ENCODE measurements around the gene SH3BGRL2. TPM values are rescaled to one million over a fixed set of nuclear protein-coding genes. Genes with fewer than 3 reads are reported as not detected.
"Not testable (repeated sequence)": the region's sequence is repeated elsewhere in the genome, so short reads cannot be mapped to it uniquely, and the experiment has no call there.

Gene SH3BGRL2
- total RNA-seq, 2 donors from 2014 or later = 24.1 to 29.1 TPM

GRCh38 chr6:79735183-79735582 is 104.1 kb downstream of the SH3BGRL2 start:
- H3K4me3 ChIP-seq = no peak overlapping the region
- ATAC-seq (ENCODE audit: insufficient number of reproducible peaks, low FRiP score, low read depth) (no peak), DNase-seq (ENCODE audit: low spot score) (no peak)
- TF ChIP-seq CTCF (IDR thresholded peaks at IDR 0.05) = no peak
- H3K27ac ChIP-seq = no peak overlapping the region
- H3K9me3 ChIP-seq = no peaks in the 10 kb centered on the region
- H3K27me3 ChIP-seq (replicated peaks; ENCODE audit: insufficient read depth) = no peaks in the 10 kb centered on the region
- peaks cover 0 to 9% of the 10 kb centered on the region in 2 donors for H3K4me1 ChIP-seq (ENCODE audit: control insufficient read depth in 1 of 2, low read depth in 2 of 2)
- H3K36me3 ChIP-seq = no peaks in the 10 kb centered on the region

- Histone ChIP-seq H3K9me3 (no peaks in the 10 kb centered on the region), H3K4me3 (peak overlapping the region; percentile 40), H3K27ac (no peak overlapping the region), H3K27me3 (replicated peaks; ENCODE audit: insufficient read depth) (no peaks in the 10 kb centered on the region), H3K4me1 (ENCODE audit: control insufficient read depth in 1 of 2, low read depth in 2 of 2) (peaks cover 0 to 9% of the 10 kb centered on the region in 2 donors), H3K36me3 (no peaks in the 10 kb centered on the region)
- TF ChIP-seq CTCF (IDR thresholded peaks at IDR 0.05) = no peak
- DNase-seq (ENCODE audit: low spot score) (no peak), ATAC-seq (ENCODE audit: insufficient number of reproducible peaks, low FRiP score, low read depth) (no peak)
Observed at GRCh38 chr6:79737172-79737571, 106.0 kb downstream of the SH3BGRL2 start.

- ATAC-seq (ENCODE audit: insufficient number of reproducible peaks, low FRiP score, low read depth) (no peak), DNase-seq (ENCODE audit: low spot score) (no peak)
- no peaks in the 10 kb centered on the region for H3K36me3 ChIP-seq
- H3K27me3 ChIP-seq (replicated peaks; ENCODE audit: insufficient read depth) = no peaks in the 10 kb centered on the region
- no peak overlapping the region for H3K27ac ChIP-seq
- no peak for TF ChIP-seq CTCF (IDR thresholded peaks at IDR 0.05)
- H3K9me3 ChIP-seq = peaks cover 3% of the 10 kb centered on the region
- no peak overlapping the region for H3K4me3 ChIP-seq
- H3K4me1 ChIP-seq (ENCODE audit: control insufficient read depth in 1 of 2, low read depth in 2 of 2) = peaks cover 0 to 3% of the 10 kb centered on the region in 2 donors
Observed at GRCh38 chr6:79742030-79742429, 110.9 kb downstream of the SH3BGRL2 start.

- H3K27me3 ChIP-seq (replicated peaks; ENCODE audit: insufficient read depth); ATAC-seq (ENCODE audit: insufficient number of reproducible peaks, low FRiP score, low read depth): not testable (repeated sequence)
Observed at GRCh38 chr6:79745282-79745681, 114.2 kb downstream of the SH3BGRL2 start.

GRCh38 chr6:79746325-79746724 is 115.2 kb downstream of the SH3BGRL2 start:
- not testable (repeated sequence) for DNase-seq (ENCODE audit: low spot score); H3K4me3 ChIP-seq; H3K9me3 ChIP-seq; H3K4me1 ChIP-seq (ENCODE audit: control insufficient read depth in 1 of 2, low read depth in 2 of 2); ATAC-seq (ENCODE audit: insufficient number of reproducible peaks, low FRiP score, low read depth); H3K36me3 ChIP-seq; H3K27ac ChIP-seq; H3K27me3 ChIP-seq (replicated peaks; ENCODE audit: insufficient read depth)

More at GRCh38 chr6:79745282-79745681, 114.2 kb downstream of the SH3BGRL2 start:
- not testable (repeated sequence) for H3K4me1 ChIP-seq (ENCODE audit: control insufficient read depth in 1 of 2, low read depth in 2 of 2); H3K9me3 ChIP-seq; H3K36me3 ChIP-seq; H3K4me3 ChIP-seq; H3K27ac ChIP-seq; DNase-seq (ENCODE audit: low spot score)

- Histone ChIP-seq H3K27me3 (replicated peaks; ENCODE audit: insufficient read depth) (no peaks in the 10 kb centered on the region), H3K27ac (no peak overlapping the region), H3K9me3 (no peaks in the 10 kb centered on the region), H3K4me1 (ENCODE audit: control insufficient read depth in 1 of 2, low read depth in 2 of 2) (no peaks in the 10 kb centered on the region), H3K4me3 (no peak overlapping the region), H3K36me3 (no peaks in the 10 kb centered on the region)
- no peak for DNase-seq (ENCODE audit: low spot score)
- TF ChIP-seq CTCF (IDR thresholded peaks at IDR 0.05) = no peak
- ATAC-seq (ENCODE audit: insufficient number of reproducible peaks, low FRiP score, low read depth) = no peak
Observed at GRCh38 chr6:79750806-79751205, 119.7 kb downstream of the SH3BGRL2 start.

Other genes starting within 250 kb of the SH3BGRL2 start
- 1 to 10 TPM; 4.6 to 7.0 TPM for gene LCA5, start 93.9 kb upstream of the SH3BGRL2 start, total RNA-seq

Data from thoracic aorta (tissue), 2 donors.